Endothelial cell of umbilical vein (primary cell): ENCODE measurements around the gene GAST. TPM values are rescaled to one million over a fixed set of nuclear protein-coding genes. Genes with fewer than 3 reads are reported as not detected.

Experiments used
- BruUV-seq: library from RNA; stranded (reverse); fragments of 400-500 nt; replicated peaks from 2 replicates; lab custom pipeline; 2021; lab: Mats Ljungman, UMichigan
- CTCF ChIA-PET: fragments of 300-600, 350-600 bp; sonication (Branson Sonifier 250); formaldehyde crosslinking; loops from one replicate; lab custom pipeline; 2021; ENCODE audit warnings: antibody characterized with exemption, inconsistent platforms; lab: Charles Lee
- POLR2A ChIA-PET: fragments of 300-600, 350-600 bp; sonication (Branson Sonifier 250); formaldehyde crosslinking; loops from one replicate; lab custom pipeline; 2021; ENCODE audit warnings: antibody characterized with exemption, inconsistent platforms; lab: Charles Lee
- DNase-seq: peaks from one replicate; pipeline ENCODE4 v3.0.0-alpha.2; 2011; ENCODE audit warnings: low read depth, low spot score
- FAIRE-seq: peaks from 2 replicates; lab custom pipeline; 2011; peaks lifted over from hg19 to GRCh38; lab: Jason Lieb, UNC
- H2AFZ ChIP-seq: 2 replicates; pipeline ENCODE4 v1.6.0; 2012; ENCODE audit warnings: low read depth, low read length, control low read depth, inconsistent platforms
- H3K27ac ChIP-seq: 2 replicates; pipeline ENCODE4 v1.5.1; 2011; ENCODE audit warnings: low read depth, mild to moderate bottlenecking, control low read depth, low read length, moderate library complexity; ENCODE audit not compliant: insufficient read depth
- H3K27me3 ChIP-seq, 2 experiments: 2 replicates each; pipeline versions ENCODE4 v1.6.0 to v1.6.1; 2011; ENCODE audit warnings: low read length in 2 of 2, mixed read lengths in 1 of 2; ENCODE audit not compliant: control insufficient read depth in 2 of 2, insufficient read depth in 2 of 2
- H3K36me3 ChIP-seq, 2 experiments: 2 replicates in 1 of 2; 3 replicates in 1 of 2; pipeline ENCODE4 v1.5.1; 2011; ENCODE audit warnings: low read length in 2 of 2, mild to moderate bottlenecking in 1 of 2, moderate library complexity in 1 of 2; ENCODE audit not compliant: control insufficient read depth in 2 of 2, insufficient read depth in 2 of 2; ENCODE audit errors: extremely low read depth in 1 of 2
- H3K4me1 ChIP-seq: 3 replicates; pipeline ENCODE4 v1.5.1; 2011; ENCODE audit warnings: mild to moderate bottlenecking, low read length; ENCODE audit not compliant: control insufficient read depth, insufficient read depth; ENCODE audit errors: extremely low read depth
- H3K4me2 ChIP-seq: 2 replicates; pipeline ENCODE4 v1.6.1; 2011; ENCODE audit warnings: low read length, control low read depth, mixed read lengths; ENCODE audit not compliant: insufficient read depth
- H3K4me3 ChIP-seq, 3 experiments: fragments of 200-600 bp in 1 of 3; sonication (generic), shearing (Covaris generic) in 1 of 3; replicated peaks in 1 of 3; 2 replicates each; pipeline ENCODE4 v1.5.1; 2011 to 2016; ENCODE audit warnings: control low read depth in 3 of 3, low read length in 3 of 3, mild to moderate bottlenecking in 2 of 3, inconsistent platforms in 1 of 3, low read depth in 1 of 3, moderate library complexity in 1 of 3; ENCODE audit not compliant: insufficient read depth in 1 of 3
- H3K79me2 ChIP-seq: 2 replicates; pipeline ENCODE4 v1.6.0; 2012; ENCODE audit warnings: low read length, inconsistent platforms; ENCODE audit not compliant: control insufficient read depth, insufficient read depth
- H3K9ac ChIP-seq: replicated peaks from 2 replicates; pipeline ENCODE3; 2011; ENCODE audit warnings: low read length, control low read depth; ENCODE audit not compliant: insufficient read depth; ENCODE audit errors: extremely low read depth
- H3K9me1 ChIP-seq: replicated peaks from 3 replicates; pipeline ENCODE4 v1.6.0; 2011; ENCODE audit warnings: mild to moderate bottlenecking, low read length; ENCODE audit not compliant: control insufficient read depth, insufficient read depth; ENCODE audit errors: extremely low read depth
- H3K9me3 ChIP-seq: replicated peaks from 2 replicates; pipeline ENCODE4 v1.5.1; 2012; ENCODE audit warnings: low read length, inconsistent platforms; ENCODE audit not compliant: control insufficient read depth, insufficient read depth
- H4K20me1 ChIP-seq: replicated peaks from 2 replicates; pipeline ENCODE3; 2011; ENCODE audit warnings: mild to moderate bottlenecking, low read length; ENCODE audit not compliant: control insufficient read depth, insufficient read depth; ENCODE audit errors: extremely low read depth
- EZH2 ChIP-seq: IDR thresholded peaks from 2 replicates; pipeline ENCODE4 v1.6.1; 2012; ENCODE audit warnings: borderline replicate concordance, low read depth, mild to moderate bottlenecking, moderate library complexity, low read length, inconsistent platforms; ENCODE audit not compliant: severe bottlenecking
- FOS ChIP-seq: IDR thresholded peaks from 2 replicates; pipeline ENCODE4 v1.6.1; 2011; ENCODE audit warnings: mild to moderate bottlenecking, low read length, moderate library complexity, borderline replicate concordance; ENCODE audit not compliant: insufficient read depth
- GATA2 ChIP-seq: IDR thresholded peaks from 2 replicates; pipeline ENCODE4 v1.7.0; 2011; ENCODE audit warnings: low read depth, mild to moderate bottlenecking, moderate library complexity, mixed read lengths, low read length; ENCODE audit not compliant: insufficient read length, insufficient read depth
- JUN ChIP-seq: IDR thresholded peaks from 2 replicates; pipeline ENCODE4 v1.6.1; 2011; ENCODE audit warnings: borderline replicate concordance, low read depth; ENCODE audit not compliant: insufficient read length, insufficient read depth
- MYC ChIP-seq: IDR thresholded peaks from one replicate; pipeline ENCODE4 v1.6.1; 2011; ENCODE audit warnings: mild to moderate bottlenecking, low read depth, low read length
- POLR2A ChIP-seq: IDR thresholded peaks from 2 replicates; pipeline ENCODE4 v1.6.1; 2012; ENCODE audit warnings: low read depth, mild to moderate bottlenecking, control low read depth, low read length
- dilution Hi-C: fragments of 300-500 bp; cut with MboI; formaldehyde crosslinking; loops from one replicate; pipeline ENCODE4 v1.15.0; 2019; ENCODE audit warnings: low sequenced_read_pairs; ENCODE audit not compliant: extremely low pct_ligation_motif_present
- intact Hi-C: fragments of 100-400 bp; cut with micrococcal nuclease; formaldehyde crosslinking; loops from one replicate; pipeline ENCODE4 v1.10.0; 2022
- polyA plus RNA-seq, 4 experiments: library from polyadenylated mRNA; depleted of rRNA in 3 of 4; stranded (reverse) in 3 of 4; unstranded in 1 of 4; fragments of >200 nt; gene quantifications; 2 replicates each; pipeline versions ENCODE4 v1.2.1 to v1.2.3, GENCODE V29; 2011 to 2012; ENCODE audit warnings: missing spikeins in 1 of 4
- total RNA-seq: library from RNA; stranded (reverse); gene quantifications from 2 replicates; pipeline ENCODE4 v1.2.3, GENCODE V29; 2021
- TF ChIP-seq, protein P1 (sequence below), 2 donors: IDR thresholded peaks; 1 replicate in 1 of 2; 2 replicates in 1 of 2; pipeline ENCODE4 v1.5.1; 2011; ENCODE audit warnings: low read length in 2 of 2, mild to moderate bottlenecking in 2 of 2, moderate library complexity in 2 of 2, control low read depth in 1 of 2, inconsistent platforms in 1 of 2, low read depth in 1 of 2; ENCODE audit not compliant: insufficient read depth in 1 of 2; ENCODE audit errors: extremely low read depth in 1 of 2
- TF ChIP-seq, protein P2 (sequence below): IDR thresholded peaks from 2 replicates; pipeline ENCODE4 v1.6.1; 2011; ENCODE audit not compliant: insufficient read depth, insufficient read length

The GAST gene
- total and polyA plus RNA-seq, 2 donors (not counting 3 experiments of a cell fraction or from before 2014, with no cell fraction given), result not detected

DNA sequence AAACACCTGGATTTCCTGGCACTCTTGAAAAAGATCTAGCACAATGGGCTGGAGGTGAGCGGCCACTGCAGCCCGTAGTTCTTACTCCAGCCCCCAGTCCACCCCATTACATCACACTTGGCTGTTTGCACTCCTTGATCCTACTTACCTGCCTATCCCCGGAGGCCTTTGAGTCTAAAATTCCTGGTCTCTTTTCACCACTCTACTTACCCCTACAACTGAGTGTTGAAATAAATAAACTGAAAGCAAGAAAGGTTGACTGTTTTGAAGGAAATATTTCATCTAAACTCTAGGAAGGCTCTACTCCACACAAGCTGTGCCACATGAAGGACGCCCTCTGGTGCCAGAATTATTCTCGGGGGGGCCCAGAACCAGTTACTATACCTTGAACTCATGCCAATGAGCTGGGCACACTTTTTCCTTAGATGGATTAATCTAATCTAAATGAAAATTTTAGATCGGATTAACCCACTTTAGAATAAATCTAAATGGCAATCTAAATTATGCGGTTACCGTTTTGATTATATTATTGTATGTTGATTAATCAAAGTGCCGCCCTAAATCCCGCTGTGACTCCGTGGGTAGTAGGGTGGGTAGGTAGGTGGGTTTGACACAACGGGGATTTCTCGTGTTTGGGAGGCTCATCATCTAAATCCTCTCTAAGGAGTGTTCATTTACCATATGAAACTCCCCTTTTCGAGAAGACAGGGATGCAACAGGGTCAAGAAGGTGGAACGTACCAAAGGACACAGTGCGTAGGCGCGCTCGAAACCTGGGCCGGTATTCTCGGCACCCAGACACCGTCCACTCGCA lies 24.1 kb upstream of the GAST start:
- BruUV-seq, result TSS peak; percentile 83
- TF ChIP-seq, protein P1, sequence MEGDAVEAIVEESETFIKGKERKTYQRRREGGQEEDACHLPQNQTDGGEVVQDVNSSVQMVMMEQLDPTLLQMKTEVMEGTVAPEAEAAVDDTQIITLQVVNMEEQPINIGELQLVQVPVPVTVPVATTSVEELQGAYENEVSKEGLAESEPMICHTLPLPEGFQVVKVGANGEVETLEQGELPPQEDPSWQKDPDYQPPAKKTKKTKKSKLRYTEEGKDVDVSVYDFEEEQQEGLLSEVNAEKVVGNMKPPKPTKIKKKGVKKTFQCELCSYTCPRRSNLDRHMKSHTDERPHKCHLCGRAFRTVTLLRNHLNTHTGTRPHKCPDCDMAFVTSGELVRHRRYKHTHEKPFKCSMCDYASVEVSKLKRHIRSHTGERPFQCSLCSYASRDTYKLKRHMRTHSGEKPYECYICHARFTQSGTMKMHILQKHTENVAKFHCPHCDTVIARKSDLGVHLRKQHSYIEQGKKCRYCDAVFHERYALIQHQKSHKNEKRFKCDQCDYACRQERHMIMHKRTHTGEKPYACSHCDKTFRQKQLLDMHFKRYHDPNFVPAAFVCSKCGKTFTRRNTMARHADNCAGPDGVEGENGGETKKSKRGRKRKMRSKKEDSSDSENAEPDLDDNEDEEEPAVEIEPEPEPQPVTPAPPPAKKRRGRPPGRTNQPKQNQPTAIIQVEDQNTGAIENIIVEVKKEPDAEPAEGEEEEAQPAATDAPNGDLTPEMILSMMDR (IDR thresholded peaks at IDR 0.05; ENCODE audit: extremely low read depth in 1 of 2, insufficient read depth in 1 of 2, low read depth in 1 of 2, low read length in 2 of 2), result peak; percentile 37 to 39
- TF ChIP-seq EZH2 (no peak), JUN (no peak), GATA2 (no peak), MYC (no peak), FOS (no peak), POLR2A (peak; percentile 1)
- TF ChIP-seq, protein P2, sequence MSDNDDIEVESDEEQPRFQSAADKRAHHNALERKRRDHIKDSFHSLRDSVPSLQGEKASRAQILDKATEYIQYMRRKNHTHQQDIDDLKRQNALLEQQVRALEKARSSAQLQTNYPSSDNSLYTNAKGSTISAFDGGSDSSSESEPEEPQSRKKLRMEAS, result no peak
- Histone ChIP-seq H3K9me3 (no peaks in the 10 kb centered on the region), H3K4me2 (peak overlapping the region; percentile 100), H3K79me2 (peaks cover 21% of the 10 kb centered on the region), H3K9me1 (no peaks in the 10 kb centered on the region), H3K4me1 (peaks cover 20% of the 10 kb centered on the region), H3K36me3 (peaks cover 29 to 30% of the 10 kb centered on the region in 2 experiments), H4K20me1 (peaks cover 11% of the 10 kb centered on the region), H3K27ac (peak overlapping the region; percentile 89), H2AFZ (peak overlapping the region; percentile 77), H3K9ac (peak overlapping the region; percentile 87), H3K4me3 (peak overlapping the region; percentile 43 to 86 (median 73)), H3K27me3 (peaks cover 0 to 3% of the 10 kb centered on the region in 2 experiments)
- DNase-seq (no peak), FAIRE-seq (peak; percentile 26)
- dilution Hi-C loops, result no loop called here
- POLR2A ChIA-PET, result interaction anchor here (0.6 to 2.3 kb wide), 24 partner anchors 8 to 1574 kb away, joined by 3 to 33 read pairs (median 4); partner anchors contain the start of genes JUP and TOP2A
- intact Hi-C loops, result loop anchor here (1.0 kb wide), 2 partner anchors 9 to 21 kb away; no protein-coding TSS in a partner anchor
- CTCF ChIA-PET, result interaction anchor here (0.5 to 2.4 kb wide), 11 partner anchors 9 to 1283 kb away, joined by 3 to 28 read pairs (median 6); partner anchors contain the start of gene JUP
